GM19240 (cell line): ENCODE results near the gene MKRN2.
A peak's percentile ranks its signal among the peaks of the same experiment; 100 is the strongest.
"Not testable (repeated sequence)": the region's sequence is repeated elsewhere in the genome, so short reads cannot be mapped to it uniquely, and the experiment has no call there.

ENCODE experiments used
- DNase-seq: peaks from one replicate; pipeline ENCODE4 v3.0.0; 2011; ENCODE audit warnings: low spot score; ENCODE audit not compliant: insufficient read length

Gene MKRN2

GRCh38 chr3:12556690-12557472, at the start of gene MKRN2:
Gene MKRN2 (plus strand): TSS chr3:12557087. CDS start chr3:12557151, 64 bp downstream.
- peak; percentile 53 for DNase-seq

- DNase-seq: no peak
Measured at GRCh38 chr3:12507591-12508281, 49.2 kb upstream of the MKRN2 start.

DNA sequence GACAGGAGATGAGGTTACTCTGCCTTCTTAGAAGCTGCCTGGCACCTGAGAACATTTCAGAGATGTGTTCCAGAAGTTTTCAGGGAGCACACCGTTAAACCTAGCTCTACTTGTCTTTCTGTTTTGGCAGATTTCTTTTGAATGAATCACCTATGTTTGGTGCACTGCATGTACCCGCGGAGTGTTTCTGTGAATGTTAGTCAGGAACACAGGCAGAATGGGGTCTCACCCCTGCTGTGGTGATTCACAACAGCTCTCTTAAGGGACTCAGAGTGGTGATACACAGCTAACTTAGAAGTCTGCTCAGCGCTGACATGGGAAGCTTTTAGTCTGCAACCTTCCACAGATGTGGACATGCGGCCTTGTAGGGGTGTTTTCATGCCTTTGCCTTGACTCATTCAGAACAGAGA, 48.6 kb upstream of the MKRN2 start:
- DNase-seq: no peak

DNA sequence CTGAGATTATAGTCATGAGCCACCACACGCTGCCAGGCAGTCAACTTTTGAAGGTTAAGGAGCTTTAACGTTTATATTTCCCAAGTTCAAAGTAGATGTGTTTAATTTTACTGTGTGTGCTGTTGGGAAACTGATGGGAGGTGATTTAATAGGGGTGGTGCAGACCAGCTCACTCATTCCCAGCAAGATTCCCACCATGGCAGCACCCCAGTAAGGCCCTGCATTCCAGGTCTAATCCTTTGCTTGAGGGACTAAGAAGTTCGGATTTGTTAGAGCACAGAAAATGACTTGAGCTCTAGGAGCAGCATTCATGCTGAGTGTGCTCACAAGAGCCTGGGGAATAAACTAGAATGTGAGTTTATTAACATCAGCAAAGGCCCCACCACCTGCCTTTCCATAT, 47.4 kb upstream of the MKRN2 start:
- no peak for DNase-seq

GRCh38 chr3:12512534-12513118, 44.3 kb upstream of the MKRN2 start:
- DNase-seq: no peak

GRCh38 chr3:12513694-12514446, 43.0 kb upstream of the MKRN2 start:
- no peak for DNase-seq

- DNase-seq: no peak
Measured at GRCh38 chr3:12515631-12516030, 41.3 kb upstream of the MKRN2 start.

DNA sequence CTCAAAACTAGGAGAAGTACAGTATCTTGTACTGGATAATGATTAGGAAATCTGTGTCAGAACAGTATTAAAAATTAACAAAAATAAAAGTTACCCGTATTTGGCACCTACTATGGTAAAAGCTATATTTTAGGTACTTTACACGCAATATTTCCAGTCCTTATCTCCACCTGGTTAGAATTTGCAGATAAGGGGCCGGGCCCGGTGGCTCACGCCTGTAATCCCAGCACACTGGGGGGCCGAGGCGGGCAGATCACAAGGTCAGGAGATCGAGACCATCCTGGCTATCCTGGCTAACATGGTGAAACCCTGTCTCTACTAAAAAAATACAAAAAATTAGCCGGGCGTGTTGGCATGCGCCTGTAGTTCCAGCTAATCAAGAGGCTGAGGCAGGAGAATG, 40.0 kb upstream of the MKRN2 start:
- no peak for DNase-seq

GRCh38 chr3:12518261-12519028, 38.4 kb upstream of the MKRN2 start:
- no peak for DNase-seq

DNA sequence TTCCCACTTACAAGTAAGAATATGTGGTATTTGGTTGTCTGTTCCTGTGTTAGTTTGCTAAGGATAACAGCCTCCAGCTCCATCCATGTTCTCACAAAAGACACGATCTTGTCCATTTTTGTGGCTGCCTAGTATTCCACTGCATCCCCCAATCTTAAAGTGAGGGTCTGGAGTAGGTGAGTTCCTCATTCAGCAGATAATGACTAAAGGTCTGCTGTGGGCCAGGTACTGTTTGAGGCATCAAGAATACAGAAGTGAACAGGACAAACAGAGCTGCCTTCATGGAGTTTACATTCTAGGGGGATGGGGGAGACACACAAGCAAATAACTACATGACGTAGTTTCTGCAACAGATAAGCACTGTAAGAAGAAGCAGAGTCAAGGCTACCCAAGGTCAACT, 35.9 kb upstream of the MKRN2 start:
- DNase-seq: no peak

DNA sequence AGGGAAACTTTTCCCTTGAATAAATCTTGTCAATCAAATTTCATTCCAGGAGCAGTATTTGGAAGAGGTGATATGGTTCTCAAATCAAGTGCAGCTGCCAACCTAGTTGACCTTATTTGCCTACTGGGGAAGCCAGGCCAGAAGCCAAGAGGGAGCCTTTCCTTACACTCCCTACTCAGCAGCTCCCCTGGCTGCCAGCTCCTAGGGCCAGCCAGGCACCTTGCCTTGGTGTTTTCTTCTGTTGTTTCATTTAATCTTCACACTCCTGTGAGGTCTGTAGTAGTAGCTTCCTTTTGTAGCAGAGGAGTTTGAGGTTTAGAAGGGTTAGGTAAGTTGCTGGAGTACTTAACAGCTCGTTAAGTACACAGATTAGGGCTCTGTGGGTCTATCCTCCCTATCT, 34.2 kb upstream of the MKRN2 start:
- DNase-seq: no peak

- no peak for DNase-seq
Measured at GRCh38 chr3:12527757-12528143, 29.1 kb upstream of the MKRN2 start.

DNA sequence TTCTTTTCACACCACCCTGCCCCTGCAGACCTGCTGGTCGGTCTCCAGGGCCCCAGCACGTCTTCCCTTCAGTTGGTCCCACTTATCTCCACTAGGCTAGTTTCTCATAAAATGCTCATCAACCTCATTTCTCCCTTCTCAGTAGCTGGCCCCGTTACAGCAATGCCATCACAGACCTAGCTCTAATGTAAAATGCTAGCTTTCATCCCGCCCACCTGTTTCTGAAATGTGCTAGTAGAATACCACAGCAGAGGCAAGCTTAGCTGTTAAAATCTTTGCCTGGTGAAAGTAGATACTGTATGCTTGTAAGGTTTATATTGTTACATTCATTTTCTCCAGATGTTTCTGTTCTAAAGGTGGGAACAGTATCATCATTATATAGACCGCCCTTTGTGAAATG, 24.7 kb upstream of the MKRN2 start:
- no peak for DNase-seq

DNA sequence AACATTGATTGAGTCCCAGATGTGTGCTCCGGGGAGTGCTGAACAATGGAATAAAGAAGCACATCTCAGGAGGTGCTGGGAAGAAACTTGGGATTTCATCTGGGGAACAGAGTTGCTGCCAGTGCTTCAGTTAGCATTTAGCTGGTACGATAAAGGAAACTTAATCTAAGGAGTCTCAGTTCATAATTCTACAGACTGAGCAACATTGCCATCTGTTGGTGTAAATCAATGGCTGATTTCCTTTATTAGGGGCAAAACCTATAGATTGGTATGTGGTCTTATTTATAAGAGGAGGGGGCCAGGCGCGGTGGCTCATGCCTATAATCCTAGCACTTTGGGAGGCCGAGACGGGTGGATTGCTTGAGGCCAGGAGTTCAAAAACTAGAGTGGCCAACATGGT, 20.5 kb upstream of the MKRN2 start:
- no peak for DNase-seq

- no peak for DNase-seq
Measured at GRCh38 chr3:12541625-12542024, 15.3 kb upstream of the MKRN2 start.

DNA sequence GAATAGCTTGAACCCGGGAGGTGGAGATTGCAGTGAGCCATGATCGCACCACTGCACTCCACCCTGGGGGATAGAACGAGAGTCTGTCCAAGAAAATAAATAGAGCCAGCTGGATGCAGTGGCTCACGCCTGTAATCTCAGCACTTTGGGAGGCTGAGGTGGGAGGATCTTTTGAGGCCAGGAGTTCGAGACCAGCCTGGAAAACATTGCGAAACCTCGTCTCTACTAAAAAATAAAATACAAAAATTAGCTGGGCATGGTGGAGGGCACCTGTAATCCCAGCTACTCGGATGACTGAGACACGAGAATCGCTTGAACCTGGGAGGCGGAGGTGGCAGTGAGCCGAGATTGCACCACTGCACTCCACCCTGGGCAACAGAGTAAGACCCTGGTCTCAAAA, 13.4 kb upstream of the MKRN2 start:
- DNase-seq: not testable (repeated sequence)

DNA sequence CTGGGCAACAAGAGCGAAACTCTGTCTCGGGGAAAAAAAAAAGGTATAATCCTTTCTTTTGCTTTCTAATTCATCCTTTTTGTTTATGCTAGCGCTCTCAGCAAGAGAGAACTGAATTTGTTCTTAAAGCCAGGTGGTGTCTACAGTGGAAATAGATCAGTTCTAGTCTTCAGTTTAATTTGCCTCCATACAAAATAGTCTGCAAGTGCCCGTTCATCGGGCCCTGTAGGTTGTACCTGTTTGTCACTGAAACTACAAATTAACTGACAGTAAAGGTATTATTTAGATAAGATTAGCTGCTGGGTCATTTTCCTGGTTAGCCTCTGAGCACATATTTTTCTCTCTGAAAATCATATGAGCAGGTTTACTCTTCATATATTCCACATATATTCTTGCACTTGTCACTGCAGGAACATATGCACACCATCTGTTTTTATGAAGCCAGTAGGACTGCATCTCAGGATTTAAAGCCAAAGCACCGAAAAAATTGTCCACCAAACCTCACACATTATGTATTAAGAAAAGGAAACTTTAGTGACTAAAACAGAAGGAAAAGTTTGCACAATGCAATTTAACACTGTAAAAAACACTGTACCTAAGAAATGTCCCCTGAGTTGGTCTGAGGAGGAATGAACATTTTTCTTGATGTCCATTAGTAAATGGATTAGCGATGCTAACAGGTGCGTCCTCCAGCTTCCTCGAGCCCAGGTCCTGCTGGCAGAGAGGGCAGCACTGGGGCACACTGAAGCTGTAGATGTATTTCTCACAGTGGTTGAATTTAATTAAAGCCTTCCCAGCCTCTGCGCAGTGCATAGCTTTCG, 12.0 kb upstream of the MKRN2 start:
- no peak for DNase-seq

- no peak for DNase-seq
Measured at GRCh38 chr3:12545473-12545791, 11.5 kb upstream of the MKRN2 start, which contains the start of gene MKRN2OS. Gene MKRN2OS (minus strand): TSS chr3:12545499. CDS start chr3:12545464, 35 bp downstream.

GRCh38 chr3:12549971-12550760, 6.7 kb upstream of the MKRN2 start:
- no peak for DNase-seq
